GM06990 (cell line): ENCODE data around the gene CHAD.
A peak's percentile ranks its signal among the peaks of the same experiment; 100 is the strongest.

Experiments used
- DNase-seq: peaks from one replicate; pipeline ENCODE4 v3.0.0-alpha.2; 2011; ENCODE audit not compliant: insufficient read length; ENCODE audit errors: extremely low read depth
- H3K27me3 ChIP-seq: replicated peaks from 2 replicates; pipeline ENCODE4 v1.6.0; 2011; ENCODE audit warnings: low read length; ENCODE audit not compliant: control insufficient read depth, insufficient read depth
- H3K36me3 ChIP-seq: 2 replicates; pipeline ENCODE4 v1.5.1; 2011; ENCODE audit warnings: low read length; ENCODE audit not compliant: control insufficient read depth, insufficient read depth
- H3K4me3 ChIP-seq: replicated peaks from 2 replicates; pipeline ENCODE4 v1.5.1; 2011; ENCODE audit warnings: low read depth, mild to moderate bottlenecking, control low read depth, low read length
- TF ChIP-seq, protein P1 (sequence below): IDR thresholded peaks from 2 replicates; pipeline ENCODE4 v1.5.1; 2011; ENCODE audit warnings: low read length, control low read depth, mild to moderate bottlenecking, inconsistent platforms; ENCODE audit not compliant: insufficient read depth, poor library complexity, severe bottlenecking

The CHAD gene

DNA sequence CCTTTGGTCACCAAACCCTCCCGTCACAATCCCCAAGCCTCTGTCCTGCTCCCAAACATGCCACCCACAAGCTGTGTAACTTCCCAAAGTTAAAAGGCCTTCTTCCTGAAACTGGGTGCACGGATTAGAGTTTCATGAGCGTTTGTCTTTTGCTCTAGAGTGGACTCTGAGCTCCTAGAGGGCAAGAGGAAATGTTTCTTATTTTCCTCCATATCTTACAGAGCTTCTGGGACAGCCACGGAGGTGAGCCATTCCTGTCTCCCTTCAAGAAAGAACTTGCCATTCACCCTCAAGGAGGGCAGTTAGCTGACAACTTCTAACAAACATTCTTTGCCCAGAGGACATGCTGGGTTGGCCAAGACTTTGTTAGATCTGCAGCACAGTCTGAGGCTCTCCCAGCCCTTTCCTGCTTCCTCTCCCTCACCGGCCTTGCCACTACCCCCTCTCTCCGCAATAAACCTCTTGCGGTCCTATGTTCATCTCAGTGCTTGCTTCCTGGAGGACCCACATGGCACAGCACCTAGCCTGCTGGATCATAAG, 37.0 kb upstream of the CHAD start:
- H3K36me3 ChIP-seq = no peaks in the 10 kb centered on the region
- no peak overlapping the region for H3K4me3 ChIP-seq
- no peaks in the 10 kb centered on the region for H3K27me3 ChIP-seq
- TF ChIP-seq, protein P1, sequence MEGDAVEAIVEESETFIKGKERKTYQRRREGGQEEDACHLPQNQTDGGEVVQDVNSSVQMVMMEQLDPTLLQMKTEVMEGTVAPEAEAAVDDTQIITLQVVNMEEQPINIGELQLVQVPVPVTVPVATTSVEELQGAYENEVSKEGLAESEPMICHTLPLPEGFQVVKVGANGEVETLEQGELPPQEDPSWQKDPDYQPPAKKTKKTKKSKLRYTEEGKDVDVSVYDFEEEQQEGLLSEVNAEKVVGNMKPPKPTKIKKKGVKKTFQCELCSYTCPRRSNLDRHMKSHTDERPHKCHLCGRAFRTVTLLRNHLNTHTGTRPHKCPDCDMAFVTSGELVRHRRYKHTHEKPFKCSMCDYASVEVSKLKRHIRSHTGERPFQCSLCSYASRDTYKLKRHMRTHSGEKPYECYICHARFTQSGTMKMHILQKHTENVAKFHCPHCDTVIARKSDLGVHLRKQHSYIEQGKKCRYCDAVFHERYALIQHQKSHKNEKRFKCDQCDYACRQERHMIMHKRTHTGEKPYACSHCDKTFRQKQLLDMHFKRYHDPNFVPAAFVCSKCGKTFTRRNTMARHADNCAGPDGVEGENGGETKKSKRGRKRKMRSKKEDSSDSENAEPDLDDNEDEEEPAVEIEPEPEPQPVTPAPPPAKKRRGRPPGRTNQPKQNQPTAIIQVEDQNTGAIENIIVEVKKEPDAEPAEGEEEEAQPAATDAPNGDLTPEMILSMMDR = no peak
- no peak for DNase-seq

DNA sequence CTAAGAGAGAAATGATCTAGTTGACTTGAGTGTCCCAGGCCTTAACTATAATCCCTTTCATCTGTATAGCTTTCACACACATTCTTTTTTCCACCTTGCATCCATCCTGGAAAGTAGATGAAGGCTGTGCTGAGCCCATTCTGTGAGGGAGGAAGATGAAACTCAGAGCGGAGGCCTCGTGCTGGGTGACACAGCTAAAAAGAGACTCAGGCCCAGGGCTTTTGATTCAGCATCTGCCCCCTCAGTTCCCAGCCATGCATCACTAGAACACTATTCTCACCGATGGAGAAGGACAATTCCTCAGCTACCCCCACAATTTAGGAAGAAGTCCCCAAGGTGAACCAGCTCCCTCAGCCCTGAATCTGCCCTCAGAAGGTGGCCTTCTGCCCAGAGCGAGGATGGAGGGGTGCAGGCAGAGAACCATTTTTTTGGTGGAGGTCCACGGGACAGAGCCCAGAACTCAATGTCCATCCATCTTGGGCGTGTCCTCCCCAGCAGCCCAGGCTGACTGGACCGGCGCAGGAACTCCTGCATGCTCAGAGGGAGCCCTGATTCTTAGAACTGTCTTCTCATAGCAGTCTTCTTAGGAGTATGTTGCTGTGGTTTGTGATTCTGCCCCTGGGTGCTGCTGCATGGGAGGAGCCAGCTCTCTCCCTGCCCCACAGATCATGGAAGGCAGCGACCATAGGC, 33.8 kb upstream of the CHAD start:
- no peak overlapping the region for H3K4me3 ChIP-seq
- H3K27me3 ChIP-seq = no peaks in the 10 kb centered on the region
- no peaks in the 10 kb centered on the region for H3K36me3 ChIP-seq
- TF ChIP-seq, protein P1 = no peak
- DNase-seq = no peak

DNA sequence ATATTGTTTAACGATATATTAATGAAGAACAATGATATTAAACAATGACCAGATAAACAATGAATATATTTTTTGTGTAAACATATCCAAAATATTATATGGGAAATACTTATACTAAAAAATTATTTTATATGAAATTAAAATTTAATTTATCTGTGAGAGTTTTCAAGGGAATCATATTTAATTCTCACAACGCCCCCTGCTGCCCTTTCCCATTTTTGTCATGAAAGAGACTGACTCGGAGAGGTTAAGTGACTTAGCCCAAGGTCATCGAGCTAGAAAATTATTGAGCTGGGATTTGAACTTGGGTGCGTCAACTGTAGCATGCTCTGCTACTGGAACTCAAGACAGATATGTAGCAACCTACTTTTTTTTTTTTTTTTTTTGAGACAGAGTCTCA, 32.4 kb upstream of the CHAD start:
- Histone ChIP-seq H3K36me3 (no peaks in the 10 kb centered on the region), H3K4me3 (no peak overlapping the region), H3K27me3 (no peaks in the 10 kb centered on the region)
- no peak for DNase-seq
- TF ChIP-seq, protein P1 = peak; percentile 34

DNA sequence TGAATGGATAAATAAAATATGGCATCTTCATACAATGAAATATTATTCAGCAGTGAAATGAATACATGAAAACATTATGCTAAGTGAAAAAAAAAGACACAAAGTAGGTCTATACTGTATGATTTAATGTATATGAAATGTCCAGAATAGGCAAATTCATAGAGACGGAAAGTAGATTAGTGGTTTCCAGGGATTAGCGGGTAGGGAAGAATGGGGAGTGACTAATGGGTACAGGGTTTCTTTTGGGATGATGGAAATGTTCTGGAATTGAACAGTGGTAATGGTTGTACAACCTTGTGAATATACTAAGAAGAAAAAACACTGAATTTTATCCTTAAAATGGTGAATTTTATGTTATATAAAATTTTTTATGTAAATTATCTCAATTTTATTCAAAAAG, 31.0 kb upstream of the CHAD start:
- Histone ChIP-seq H3K36me3 (no peaks in the 10 kb centered on the region), H3K4me3 (no peak overlapping the region), H3K27me3 (no peaks in the 10 kb centered on the region)
- TF ChIP-seq, protein P1 = no peak
- no peak for DNase-seq

DNA sequence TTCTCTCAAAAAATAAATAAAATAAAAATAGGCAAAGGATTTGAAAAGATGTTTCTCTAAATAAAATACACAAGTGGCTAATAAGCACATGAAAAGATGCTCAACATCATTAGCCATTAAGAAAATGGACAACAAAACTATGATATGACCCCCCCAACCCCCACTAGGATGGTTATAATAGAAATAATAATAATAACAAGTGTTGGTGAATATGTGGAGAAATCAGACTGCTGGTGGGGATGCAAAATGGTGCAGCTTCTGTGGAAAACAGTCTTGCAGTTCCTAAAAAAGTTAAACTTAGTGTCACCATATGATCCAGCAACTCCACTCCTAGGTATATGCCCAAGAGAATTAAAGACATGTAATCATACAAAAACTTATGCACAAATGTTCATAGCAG, 30.6 kb upstream of the CHAD start:
- no peak for DNase-seq
- TF ChIP-seq, protein P1 = no peak
- Histone ChIP-seq H3K4me3 (no peak overlapping the region), H3K27me3 (no peaks in the 10 kb centered on the region), H3K36me3 (no peaks in the 10 kb centered on the region)
